AG09319 (cell line): Measurements from ENCODE around the gene TJP3.
A peak's percentile ranks its signal among the peaks of the same experiment; 100 is the strongest.
"Not testable (repeated sequence)": the region's sequence is repeated elsewhere in the genome, so short reads cannot be mapped to it uniquely, and the experiment has no call there.

Source experiments
- DNase-seq: peaks from one replicate; pipeline ENCODE4 v3.0.0-alpha.2; 2010; ENCODE audit warnings: low read depth; ENCODE audit errors: extremely low read depth
- TF ChIP-seq, protein P1 (sequence below): IDR thresholded peaks from 2 replicates; pipeline ENCODE4 v1.5.1; 2011; ENCODE audit warnings: low read depth, mild to moderate bottlenecking, inconsistent platforms, low read length, moderate library complexity

The TJP3 gene

GRCh38 chr19:3664879-3665642 lies 43.1 kb upstream of the TJP3 start:
- TF ChIP-seq, protein P1, sequence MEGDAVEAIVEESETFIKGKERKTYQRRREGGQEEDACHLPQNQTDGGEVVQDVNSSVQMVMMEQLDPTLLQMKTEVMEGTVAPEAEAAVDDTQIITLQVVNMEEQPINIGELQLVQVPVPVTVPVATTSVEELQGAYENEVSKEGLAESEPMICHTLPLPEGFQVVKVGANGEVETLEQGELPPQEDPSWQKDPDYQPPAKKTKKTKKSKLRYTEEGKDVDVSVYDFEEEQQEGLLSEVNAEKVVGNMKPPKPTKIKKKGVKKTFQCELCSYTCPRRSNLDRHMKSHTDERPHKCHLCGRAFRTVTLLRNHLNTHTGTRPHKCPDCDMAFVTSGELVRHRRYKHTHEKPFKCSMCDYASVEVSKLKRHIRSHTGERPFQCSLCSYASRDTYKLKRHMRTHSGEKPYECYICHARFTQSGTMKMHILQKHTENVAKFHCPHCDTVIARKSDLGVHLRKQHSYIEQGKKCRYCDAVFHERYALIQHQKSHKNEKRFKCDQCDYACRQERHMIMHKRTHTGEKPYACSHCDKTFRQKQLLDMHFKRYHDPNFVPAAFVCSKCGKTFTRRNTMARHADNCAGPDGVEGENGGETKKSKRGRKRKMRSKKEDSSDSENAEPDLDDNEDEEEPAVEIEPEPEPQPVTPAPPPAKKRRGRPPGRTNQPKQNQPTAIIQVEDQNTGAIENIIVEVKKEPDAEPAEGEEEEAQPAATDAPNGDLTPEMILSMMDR, result no peak
- DNase-seq, result no peak

GRCh38 chr19:3665681-3666544 lies 42.3 kb upstream of the TJP3 start:
- no peak for DNase-seq
- TF ChIP-seq, protein P1, result peak; percentile 84

DNA sequence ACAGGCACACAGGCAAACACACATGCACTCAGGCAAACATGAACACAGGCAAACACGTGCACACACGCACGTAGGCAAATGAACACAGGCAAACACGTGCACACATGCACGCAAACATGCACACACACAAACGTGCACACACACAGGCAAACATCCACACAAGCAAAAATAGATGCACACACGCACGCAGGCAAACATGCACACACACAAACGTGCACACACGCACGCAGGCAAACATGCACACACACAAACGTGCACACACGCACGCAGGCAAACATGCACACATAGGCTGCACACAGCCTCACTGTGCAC lies 41.7 kb upstream of the TJP3 start:
- not testable (repeated sequence) for DNase-seq

DNA sequence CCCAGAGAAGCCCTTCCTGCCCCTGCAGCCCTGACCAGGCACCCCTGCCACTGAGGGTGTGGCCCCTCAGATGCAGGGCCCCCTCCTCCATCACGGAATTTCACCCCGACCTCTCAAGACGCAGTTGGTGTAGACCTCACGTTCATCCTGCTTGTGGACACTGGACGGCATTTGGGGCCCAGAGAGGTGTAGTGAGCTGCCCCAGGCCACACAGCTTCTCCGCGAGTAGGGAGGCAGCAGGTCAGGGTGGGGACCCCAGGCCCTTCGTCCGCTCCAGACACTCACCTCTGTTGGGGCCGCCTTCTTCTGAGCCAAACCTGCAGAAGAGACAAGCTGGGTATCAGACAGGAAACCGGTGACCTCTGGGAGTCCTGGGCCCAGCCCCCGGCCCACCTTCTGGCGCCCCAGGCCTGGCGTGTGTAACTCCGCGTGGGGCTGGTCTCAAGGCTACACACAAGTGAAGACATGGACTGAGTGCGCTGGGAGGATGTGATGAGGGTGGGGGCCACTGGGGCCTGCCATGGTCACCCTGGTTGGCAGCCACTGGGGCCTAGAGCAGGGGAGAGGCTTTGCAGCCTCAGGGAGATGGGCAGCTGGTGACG lies 41.0 kb upstream of the TJP3 start:
- TF ChIP-seq, protein P1, result no peak
- no peak for DNase-seq

DNA sequence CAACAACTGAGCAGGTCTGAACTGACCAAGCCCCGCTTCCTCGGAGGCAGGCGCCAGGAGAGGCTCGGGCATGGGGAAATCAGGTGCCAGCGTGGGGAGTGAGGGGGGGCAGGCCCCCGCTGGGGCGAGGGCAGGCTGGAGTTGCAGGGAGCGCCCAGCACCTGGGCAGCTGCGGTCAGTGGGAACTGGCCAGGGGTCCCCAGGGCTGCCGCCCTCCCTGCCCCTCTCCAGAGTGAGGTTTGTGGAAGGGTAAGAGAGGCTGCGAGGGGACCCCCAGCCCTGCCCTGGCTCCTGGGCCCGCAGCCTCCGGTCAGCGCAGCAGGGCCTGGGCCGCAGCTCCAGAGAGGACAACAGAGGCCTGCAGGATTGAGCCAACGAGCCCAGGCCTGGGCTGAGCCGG lies 40.4 kb upstream of the TJP3 start:
- no peak for DNase-seq
- TF ChIP-seq, protein P1, result no peak

DNA sequence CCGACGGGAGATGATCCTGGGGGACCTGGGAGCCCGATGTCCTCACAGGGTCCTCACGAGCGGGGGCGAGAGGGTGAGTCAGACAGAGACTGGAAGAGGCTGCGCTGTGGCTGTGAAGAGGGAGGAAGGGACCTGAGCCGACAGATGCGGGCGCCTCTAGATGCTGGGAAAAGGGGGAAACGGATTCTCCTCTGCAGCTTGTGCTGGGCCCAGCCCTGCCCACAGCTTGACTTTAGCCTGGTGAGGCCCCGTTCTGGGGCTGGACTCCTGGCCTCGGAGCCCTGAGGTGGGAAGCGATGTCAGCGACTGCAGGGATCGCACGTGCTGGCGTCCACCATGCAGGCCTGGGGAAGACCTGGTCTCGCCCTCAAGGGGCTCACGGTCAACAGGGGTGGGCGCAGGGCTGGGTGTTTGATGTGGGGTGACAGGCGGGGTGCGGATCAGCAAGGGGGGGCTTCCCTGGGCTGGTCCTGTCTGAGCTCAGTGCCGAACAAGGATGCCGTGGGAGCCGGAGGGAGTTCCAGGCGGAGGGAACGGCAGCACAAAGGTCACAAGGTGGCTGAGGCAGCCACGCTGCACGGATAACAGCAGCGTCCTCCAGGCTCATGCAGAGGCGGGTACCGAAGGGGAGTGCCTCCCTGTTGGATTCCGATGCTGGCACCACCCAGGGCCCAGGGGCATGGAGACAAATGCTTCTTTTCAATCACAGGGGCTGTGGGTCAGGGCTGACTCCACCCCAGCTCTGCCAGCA lies 39.7 kb upstream of the TJP3 start:
- no peak for DNase-seq
- TF ChIP-seq, protein P1, result no peak

GRCh38 chr19:3669082-3669946 lies 38.9 kb upstream of the TJP3 start:
- no peak for DNase-seq
- TF ChIP-seq, protein P1, result no peak
